HEK293 (cell line): ENCODE measurements around the gene CEP85L.

Experiments used
- CTCF ChIA-PET: fragments of 350-600 bp; formaldehyde crosslinking; extraction: SDS; loops from one replicate; lab custom pipeline; 2021; ENCODE audit warnings: antibody characterized with exemption; lab: Yijun Ruan, JAX
- POLR2A ChIA-PET: fragments of 300-600 bp; formaldehyde crosslinking; extraction: SDS; loops from one replicate; lab custom pipeline; 2020; ENCODE audit warnings: antibody characterized with exemption, inconsistent platforms; lab: Yijun Ruan, JAX
- H3K27ac ChIP-seq: fragments of 200-500 bp; sonication (Bioruptor generic); 2 replicates; pipeline ENCODE4 v1.5.1; 2014; ENCODE audit warnings: low read depth, low read length, control low read depth, inconsistent platforms; ENCODE audit errors: extremely low read depth
- H3K36me3 ChIP-seq, 2 experiments: fragments of 200-500 bp in 1 of 2; sonication (Bioruptor generic) in 1 of 2; 1 replicate in 1 of 2; 2 replicates in 1 of 2; pipeline ENCODE4 v1.5.1; 2014 to 2017; ENCODE audit warnings: inconsistent platforms in 2 of 2, low read length in 2 of 2; ENCODE audit not compliant: control insufficient read depth in 2 of 2, insufficient read depth in 1 of 2
- H3K4me1 ChIP-seq: fragments of 200-500 bp; sonication (Bioruptor generic); 2 replicates; pipeline ENCODE4 v1.5.1; 2014; ENCODE audit warnings: mild to moderate bottlenecking, low read length, inconsistent platforms; ENCODE audit not compliant: control insufficient read depth, insufficient read depth
- H3K4me3 ChIP-seq: 2 replicates; pipeline ENCODE4 v1.5.1; 2011; ENCODE audit warnings: low read depth, mild to moderate bottlenecking, control low read depth, low read length, moderate library complexity
- H3K9me3 ChIP-seq: fragments of 200-500 bp; sonication (Bioruptor generic); 2 replicates; pipeline ENCODE4 v1.5.1; 2014; ENCODE audit warnings: low read depth, low read length, inconsistent platforms; ENCODE audit not compliant: control insufficient read depth, insufficient read depth
- GLI4 ChIP-seq: fragments of 450-650 bp; formaldehyde crosslinking; IDR thresholded peaks from 2 replicates; pipeline ENCODE4 v1.5.1; 2016; ENCODE audit warnings: missing biosample characterization, missing genetic modification characterization
- OVOL3 ChIP-seq: fragments of 450-650 bp; formaldehyde crosslinking; IDR thresholded peaks from 2 replicates; pipeline ENCODE4 v1.5.1; 2016; ENCODE audit warnings: missing biosample characterization, missing genetic modification characterization
- ZBTB49 ChIP-seq: fragments of 450-650 bp; formaldehyde crosslinking; IDR thresholded peaks from 2 replicates; pipeline ENCODE4 v1.5.1; 2016; ENCODE audit warnings: missing biosample characterization, missing genetic modification characterization, low read depth
- ZNF2 ChIP-seq: fragments of 450-650 bp; formaldehyde crosslinking; IDR thresholded peaks from 2 replicates; pipeline ENCODE4 v1.5.1; 2016; ENCODE audit warnings: missing biosample characterization, missing genetic modification characterization
- ZNF202 ChIP-seq: fragments of 450-650 bp; formaldehyde crosslinking; IDR thresholded peaks from 2 replicates; pipeline ENCODE4 v1.5.1; 2016; ENCODE audit warnings: missing biosample characterization, missing genetic modification characterization, borderline replicate concordance
- ZNF24 ChIP-seq: fragments of 450-650 bp; formaldehyde crosslinking; IDR thresholded peaks from 2 replicates; pipeline ENCODE4 v1.5.1; 2016; ENCODE audit warnings: missing biosample characterization, missing genetic modification characterization
- ZNF350 ChIP-seq: fragments of 450-650 bp; formaldehyde crosslinking; IDR thresholded peaks from 2 replicates; pipeline ENCODE4 v1.5.0; 2017; ENCODE audit warnings: missing biosample characterization, mild to moderate bottlenecking, missing genetic modification characterization
- ZNF639 ChIP-seq: fragments of 450-650 bp; formaldehyde crosslinking; IDR thresholded peaks from 2 replicates; pipeline ENCODE4 v1.5.1; 2016; ENCODE audit warnings: missing biosample characterization, missing genetic modification characterization
- ZNF654 ChIP-seq: fragments of 450-650 bp; formaldehyde crosslinking; IDR thresholded peaks from 2 replicates; pipeline ENCODE4 v1.5.1; 2016; ENCODE audit warnings: low read depth, missing biosample characterization, missing genetic modification characterization
- ZNF670 ChIP-seq: fragments of 450-650 bp; formaldehyde crosslinking; IDR thresholded peaks from 2 replicates; pipeline ENCODE4 v1.5.1; 2016; ENCODE audit warnings: missing biosample characterization, missing genetic modification characterization, low read depth
- ZNF777 ChIP-seq: fragments of 450-650 bp; formaldehyde crosslinking; IDR thresholded peaks from 2 replicates; pipeline ENCODE4 v1.5.1; 2017; ENCODE audit warnings: missing biosample characterization, missing genetic modification characterization, borderline replicate concordance
- ZSCAN16 ChIP-seq: fragments of 450-650 bp; formaldehyde crosslinking; IDR thresholded peaks from 2 replicates; pipeline ENCODE4 v1.5.1; 2016; ENCODE audit warnings: missing biosample characterization, missing genetic modification characterization
- TF ChIP-seq, protein P1 (sequence below): fragments of 450-650 bp; IDR thresholded peaks from 2 replicates; pipeline ENCODE4 v1.5.1; 2018; ENCODE audit warnings: missing biosample characterization, mild to moderate bottlenecking, missing genetic modification characterization
- TF ChIP-seq, protein P2 (sequence below): fragments of 450-650 bp; formaldehyde crosslinking; IDR thresholded peaks from 2 replicates; pipeline ENCODE4 v1.5.1; 2016; ENCODE audit warnings: missing biosample characterization, missing genetic modification characterization

The CEP85L gene

GRCh38 chr6:118621799-118622470, 29.5 kb downstream of the CEP85L start:
- H3K4me3 ChIP-seq: no peak overlapping the region
- H3K9me3 ChIP-seq: no peaks in the 10 kb centered on the region
- H3K36me3 ChIP-seq: no peaks in the 10 kb centered on the region
- ChIA-PET POLR2A (no interaction called here), CTCF (interaction anchor here (0.6 to 1.5 kb wide), 2 partner anchors 41 to 335 kb away, joined by 3 read pairs; no protein-coding TSS in a partner anchor)
- no peaks in the 10 kb centered on the region for H3K4me1 ChIP-seq
- TF ChIP-seq GLI4 (tag by site-specific recombination) (no peak), ZNF777 (tag by site-specific recombination) (no peak), ZBTB49 (tag by site-specific recombination) (no peak), OVOL3 (tag by site-specific recombination) (no peak), ZNF670 (no peak), ZNF24 (tag by site-specific recombination) (no peak), ZNF350 (tag by site-specific recombination) (no peak)
- TF ChIP-seq, protein P1, sequence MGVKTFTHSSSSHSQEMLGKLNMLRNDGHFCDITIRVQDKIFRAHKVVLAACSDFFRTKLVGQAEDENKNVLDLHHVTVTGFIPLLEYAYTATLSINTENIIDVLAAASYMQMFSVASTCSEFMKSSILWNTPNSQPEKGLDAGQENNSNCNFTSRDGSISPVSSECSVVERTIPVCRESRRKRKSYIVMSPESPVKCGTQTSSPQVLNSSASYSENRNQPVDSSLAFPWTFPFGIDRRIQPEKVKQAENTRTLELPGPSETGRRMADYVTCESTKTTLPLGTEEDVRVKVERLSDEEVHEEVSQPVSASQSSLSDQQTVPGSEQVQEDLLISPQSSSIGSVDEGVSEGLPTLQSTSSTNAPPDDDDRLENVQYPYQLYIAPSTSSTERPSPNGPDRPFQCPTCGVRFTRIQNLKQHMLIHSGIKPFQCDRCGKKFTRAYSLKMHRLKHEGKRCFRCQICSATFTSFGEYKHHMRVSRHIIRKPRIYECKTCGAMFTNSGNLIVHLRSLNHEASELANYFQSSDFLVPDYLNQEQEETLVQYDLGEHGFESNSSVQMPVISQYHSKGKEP: no peak
- H3K27ac ChIP-seq: no peak overlapping the region

GRCh38 chr6:118620202-118620601, 31.2 kb downstream of the CEP85L start:
- POLR2A ChIA-PET: no interaction called here
- no peaks in the 10 kb centered on the region for H3K9me3 ChIP-seq
- H3K27ac ChIP-seq: no peak overlapping the region
- H3K4me3 ChIP-seq: no peak overlapping the region
- no peaks in the 10 kb centered on the region for H3K4me1 ChIP-seq
- H3K36me3 ChIP-seq: no peaks in the 10 kb centered on the region
- TF ChIP-seq ZNF670 (no peak), ZNF202 (tag by site-specific recombination) (no peak)
- CTCF ChIA-PET: interaction anchor here (0.7 to 1.4 kb wide), 5 partner anchors 17 to 780 kb away, joined by 3 to 8 read pairs (median 4); no protein-coding TSS in a partner anchor

- Histone ChIP-seq H3K27ac (no peak overlapping the region), H3K36me3 (no peaks in the 10 kb centered on the region), H3K9me3 (no peaks in the 10 kb centered on the region), H3K4me1 (no peaks in the 10 kb centered on the region), H3K4me3 (no peak overlapping the region)
- ChIA-PET CTCF (interaction anchor here (0.6 to 1.0 kb wide), 8 partner anchors 9 to 161 kb away, joined by 3 to 5 read pairs (median 4); no protein-coding TSS in a partner anchor), POLR2A (interaction anchor here (0.5 kb wide), 1 partner anchor 403 kb away, joined by 9 read pairs; no protein-coding TSS in a partner anchor)
- TF ChIP-seq ZNF2 (tag by site-specific recombination) (peak; percentile 82; the same call in 1 of the 2 replicates), ZNF639 (tag by site-specific recombination) (no peak), ZSCAN16 (no peak), ZNF654 (tag by site-specific recombination) (peak; percentile 66)
- TF ChIP-seq, protein P2, sequence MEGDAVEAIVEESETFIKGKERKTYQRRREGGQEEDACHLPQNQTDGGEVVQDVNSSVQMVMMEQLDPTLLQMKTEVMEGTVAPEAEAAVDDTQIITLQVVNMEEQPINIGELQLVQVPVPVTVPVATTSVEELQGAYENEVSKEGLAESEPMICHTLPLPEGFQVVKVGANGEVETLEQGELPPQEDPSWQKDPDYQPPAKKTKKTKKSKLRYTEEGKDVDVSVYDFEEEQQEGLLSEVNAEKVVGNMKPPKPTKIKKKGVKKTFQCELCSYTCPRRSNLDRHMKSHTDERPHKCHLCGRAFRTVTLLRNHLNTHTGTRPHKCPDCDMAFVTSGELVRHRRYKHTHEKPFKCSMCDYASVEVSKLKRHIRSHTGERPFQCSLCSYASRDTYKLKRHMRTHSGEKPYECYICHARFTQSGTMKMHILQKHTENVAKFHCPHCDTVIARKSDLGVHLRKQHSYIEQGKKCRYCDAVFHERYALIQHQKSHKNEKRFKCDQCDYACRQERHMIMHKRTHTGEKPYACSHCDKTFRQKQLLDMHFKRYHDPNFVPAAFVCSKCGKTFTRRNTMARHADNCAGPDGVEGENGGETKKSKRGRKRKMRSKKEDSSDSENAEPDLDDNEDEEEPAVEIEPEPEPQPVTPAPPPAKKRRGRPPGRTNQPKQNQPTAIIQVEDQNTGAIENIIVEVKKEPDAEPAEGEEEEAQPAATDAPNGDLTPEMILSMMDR (tag by site-specific recombination): peak; percentile 74
Observed at GRCh38 chr6:118618676-118619377, 32.6 kb downstream of the CEP85L start.
